Measurements from ENCODE around the gene EFNA5.

DNA sequence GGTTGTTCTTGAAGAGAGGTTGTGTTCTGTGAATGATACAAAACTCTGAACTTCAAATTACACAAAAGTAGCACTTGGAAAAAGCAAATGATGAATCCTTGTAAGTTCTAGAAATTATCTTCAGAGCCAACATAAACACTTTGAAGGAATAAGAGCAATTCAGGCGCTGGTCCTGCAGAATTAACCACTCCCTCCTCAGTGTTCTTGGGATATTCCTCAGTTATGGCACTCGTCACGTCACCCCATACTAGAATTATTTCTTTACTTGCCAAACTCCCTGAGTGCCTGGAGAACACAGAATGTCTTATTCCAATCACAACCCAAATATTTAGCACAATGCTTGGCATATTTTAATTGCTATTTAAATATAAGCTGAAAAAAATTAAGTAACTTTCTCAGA lies 126.3 kb downstream of the EFNA5 start:
- TF ChIP-seq, protein P1, sequence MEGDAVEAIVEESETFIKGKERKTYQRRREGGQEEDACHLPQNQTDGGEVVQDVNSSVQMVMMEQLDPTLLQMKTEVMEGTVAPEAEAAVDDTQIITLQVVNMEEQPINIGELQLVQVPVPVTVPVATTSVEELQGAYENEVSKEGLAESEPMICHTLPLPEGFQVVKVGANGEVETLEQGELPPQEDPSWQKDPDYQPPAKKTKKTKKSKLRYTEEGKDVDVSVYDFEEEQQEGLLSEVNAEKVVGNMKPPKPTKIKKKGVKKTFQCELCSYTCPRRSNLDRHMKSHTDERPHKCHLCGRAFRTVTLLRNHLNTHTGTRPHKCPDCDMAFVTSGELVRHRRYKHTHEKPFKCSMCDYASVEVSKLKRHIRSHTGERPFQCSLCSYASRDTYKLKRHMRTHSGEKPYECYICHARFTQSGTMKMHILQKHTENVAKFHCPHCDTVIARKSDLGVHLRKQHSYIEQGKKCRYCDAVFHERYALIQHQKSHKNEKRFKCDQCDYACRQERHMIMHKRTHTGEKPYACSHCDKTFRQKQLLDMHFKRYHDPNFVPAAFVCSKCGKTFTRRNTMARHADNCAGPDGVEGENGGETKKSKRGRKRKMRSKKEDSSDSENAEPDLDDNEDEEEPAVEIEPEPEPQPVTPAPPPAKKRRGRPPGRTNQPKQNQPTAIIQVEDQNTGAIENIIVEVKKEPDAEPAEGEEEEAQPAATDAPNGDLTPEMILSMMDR (IDR thresholded peaks at IDR 0.05) = no peak
- TF ChIP-seq EP300 (IDR thresholded peaks at IDR 0.05) (no peak), POLR2A (IDR thresholded peaks at IDR 0.05) (no peak), POLR2AphosphoS5 (IDR thresholded peaks at IDR 0.05) (peak; percentile 6)

Data from gastroesophageal sphincter (tissue), 3 donors.